SK-N-SH (cell line): Measurements from ENCODE around the gene FCER2. TPM values are rescaled to one million over a fixed set of nuclear protein-coding genes. Genes with fewer than 3 reads are reported as not detected.

ENCODE experiments used
- CTCF ChIA-PET: fragments of 300-600, 350-600 bp; formaldehyde crosslinking; extraction: SDS; loops from one replicate; lab custom pipeline; 2021; lab: Yijun Ruan, JAX
- POLR2A ChIA-PET: fragments of 350-600 bp; sonication (Branson Sonifier 250); formaldehyde crosslinking; extraction: SDS; loops from one replicate; lab custom pipeline; 2020; ENCODE audit warnings: antibody characterized with exemption, inconsistent platforms; lab: Yijun Ruan, JAX
- DNase-seq: peaks from one replicate; pipeline ENCODE4 v3.0.0; 2012
- H2AFZ ChIP-seq: fragments of 200-600 bp; sonication (generic); 2 replicates; pipeline ENCODE4 v1.8.1; 2016; ENCODE audit warnings: antibody characterized with exemption, mild to moderate bottlenecking, low read depth
- H3F3A ChIP-seq: fragments of 200-600 bp; sonication (generic); replicated peaks from 2 replicates; pipeline ENCODE3; 2016; ENCODE audit warnings: antibody characterized with exemption, mild to moderate bottlenecking; ENCODE audit not compliant: insufficient read depth
- H3K27ac ChIP-seq, 2 experiments: fragments of 200-500 bp in 1 of 2; fragments of 200-600 bp in 1 of 2; sonication (Bioruptor generic) in 1 of 2; sonication (generic), shearing (Covaris generic) in 1 of 2; 2 replicates each; pipeline versions ENCODE4 v1.5.1 to v1.6.1; 2014 to 2016; ENCODE audit warnings: low read depth in 2 of 2, inconsistent platforms in 1 of 2, low read length in 1 of 2, mild to moderate bottlenecking in 1 of 2, mixed read lengths in 1 of 2
- H3K27me3 ChIP-seq: fragments of 200-600 bp; sonication (generic), shearing (Covaris generic); 2 replicates; pipeline ENCODE4 v1.6.1; 2016; ENCODE audit warnings: mixed run types; ENCODE audit not compliant: insufficient read depth
- H3K36me3 ChIP-seq, 2 experiments: fragments of 200-500 bp in 1 of 2; fragments of 200-600 bp in 1 of 2; sonication (Bioruptor generic) in 1 of 2; sonication (generic) in 1 of 2; replicated peaks in 1 of 2; 2 replicates each; pipeline versions ENCODE3 to v1.5.1; 2014 to 2016; ENCODE audit warnings: low read length in 1 of 2, mild to moderate bottlenecking in 1 of 2; ENCODE audit not compliant: insufficient read depth in 2 of 2, control insufficient read depth in 1 of 2
- H3K4me1 ChIP-seq, 2 experiments: fragments of 200-500 bp in 1 of 2; fragments of 200-600 bp in 1 of 2; sonication (Bioruptor generic) in 1 of 2; sonication (generic), shearing (Covaris generic) in 1 of 2; 2 replicates each; pipeline versions ENCODE4 v1.5.1 to v1.6.1; 2014 to 2016; ENCODE audit warnings: low read depth in 1 of 2, low read length in 1 of 2, mixed run types in 1 of 2; ENCODE audit not compliant: insufficient read depth in 2 of 2, control insufficient read depth in 1 of 2
- H3K4me2 ChIP-seq: fragments of 200-600 bp; sonication (generic), shearing (Covaris generic); 2 replicates; pipeline ENCODE4 v1.6.1; 2017; ENCODE audit warnings: mixed run types
- H3K4me3 ChIP-seq, 2 experiments: fragments of 200-500 bp in 1 of 2; fragments of 200-600 bp in 1 of 2; sonication (Bioruptor generic) in 1 of 2; sonication (generic), shearing (Covaris generic) in 1 of 2; 2 replicates each; pipeline versions ENCODE4 v1.5.1 to v1.8.1; 2014 to 2016; ENCODE audit warnings: low read depth in 2 of 2, inconsistent platforms in 1 of 2, low read length in 1 of 2, mild to moderate bottlenecking in 1 of 2, mixed read lengths in 1 of 2, moderate library complexity in 1 of 2
- H3K79me2 ChIP-seq: fragments of 200-600 bp; sonication (generic); 2 replicates; pipeline ENCODE4 v1.8.1; 2017; ENCODE audit warnings: mild to moderate bottlenecking; ENCODE audit not compliant: insufficient read depth
- H3K9ac ChIP-seq: fragments of 200-600 bp; sonication (generic); 2 replicates; pipeline ENCODE4 v1.6.1; 2017; ENCODE audit warnings: mixed run types
- H3K9me2 ChIP-seq: fragments of 200-600 bp; sonication (generic); 2 replicates; pipeline ENCODE4 v1.6.1; 2017; ENCODE audit warnings: mixed run types
- H3K9me3 ChIP-seq: fragments of 200-600 bp; sonication (generic); 2 replicates; pipeline ENCODE4 v1.6.1; 2017; ENCODE audit warnings: mixed run types, mild to moderate bottlenecking, moderate library complexity
- H4K20me1 ChIP-seq: fragments of 200-600 bp; sonication (generic); 2 replicates; pipeline ENCODE4 v1.6.1; 2017; ENCODE audit warnings: mild to moderate bottlenecking, mixed run types; ENCODE audit not compliant: insufficient read depth
- EP300 ChIP-seq, 2 experiments: IDR thresholded peaks; 2 replicates each; pipeline versions ENCODE4 v1.4.0 to v1.6.1; 2012; ENCODE audit warnings: borderline replicate concordance in 1 of 2, low read depth in 1 of 2, low read length in 1 of 2
- FOXJ3 ChIP-seq: sonication (generic); formaldehyde crosslinking; IDR thresholded peaks from 2 replicates; pipeline ENCODE4 v1.5.1; 2020; ENCODE audit warnings: mild to moderate bottlenecking, missing genetic modification reagents
- FOXM1 ChIP-seq: IDR thresholded peaks from 2 replicates; pipeline ENCODE4 v1.4.0; 2012; ENCODE audit warnings: low read depth, mild to moderate bottlenecking
- GABPA ChIP-seq: IDR thresholded peaks from 2 replicates; pipeline ENCODE4 v1.4.0; 2012; ENCODE audit warnings: low read depth, mild to moderate bottlenecking
- GATA2 ChIP-seq: sonication (generic); formaldehyde crosslinking; IDR thresholded peaks from 2 replicates; pipeline ENCODE4 v1.5.0; 2020; ENCODE audit warnings: mild to moderate bottlenecking, missing genetic modification reagents
- JUND ChIP-seq: IDR thresholded peaks from 2 replicates; pipeline ENCODE4 v1.4.0; 2012
- MEF2A ChIP-seq: IDR thresholded peaks from 2 replicates; pipeline ENCODE4 v1.4.0; 2012; ENCODE audit warnings: low read depth, borderline replicate concordance
- MXI1 ChIP-seq: IDR thresholded peaks from 2 replicates; pipeline ENCODE4 v1.6.1; 2012; ENCODE audit warnings: mild to moderate bottlenecking, low read depth, low read length, improper control_type of control experiment
- NFIC ChIP-seq: IDR thresholded peaks from 2 replicates; pipeline ENCODE4 v1.4.0; 2012; ENCODE audit warnings: borderline replicate concordance
- NRF1 ChIP-seq: IDR thresholded peaks from 2 replicates; pipeline ENCODE4 v1.6.1; 2012; ENCODE audit warnings: low read depth, mild to moderate bottlenecking, low read length
- RAD21 ChIP-seq: IDR thresholded peaks from 2 replicates; pipeline ENCODE4 v1.6.1; 2012; ENCODE audit warnings: mild to moderate bottlenecking, low read length
- RCOR1 ChIP-seq: fragments of 150-350 bp; IDR thresholded peaks from 2 replicates; pipeline ENCODE4 v1.6.1; 2017; ENCODE audit warnings: antibody characterized with exemption, low read length
- RFX5 ChIP-seq: IDR thresholded peaks from 2 replicates; pipeline ENCODE4 v1.6.1; 2012; ENCODE audit warnings: mild to moderate bottlenecking, improper control_type of control experiment, low read length
- RXRA ChIP-seq: IDR thresholded peaks from 2 replicates; pipeline ENCODE4 v1.4.0; 2012; ENCODE audit warnings: low read depth, mild to moderate bottlenecking, borderline replicate concordance
- SIN3A ChIP-seq: IDR thresholded peaks from 2 replicates; pipeline ENCODE4 v1.6.1; 2012; ENCODE audit warnings: low read depth, mild to moderate bottlenecking, low read length, moderate library complexity, borderline replicate concordance
- TAF1 ChIP-seq: IDR thresholded peaks from 2 replicates; pipeline ENCODE4 v1.6.1; 2012; ENCODE audit warnings: low read depth, mild to moderate bottlenecking, low read length, moderate library complexity, borderline replicate concordance
- TEAD4 ChIP-seq: IDR thresholded peaks from 2 replicates; pipeline ENCODE4 v1.4.0; 2012; ENCODE audit warnings: mild to moderate bottlenecking, borderline replicate concordance; ENCODE audit not compliant: insufficient read depth
- WGBS: methylation state at CpG from one replicate; pipeline ENCODE4 v1.1.6; 2017; ENCODE audit warnings: low lambda C conversion rate; 5-methylcytosine and 5-hydroxymethylcytosine counted together
- polyA plus RNA-seq, 3 experiments: library from polyadenylated mRNA; depleted of rRNA; stranded (reverse); fragments of >200 nt; gene quantifications; 2 replicates each; pipeline ENCODE4 v1.2.3, GENCODE V29; 2012
- TF ChIP-seq, protein P1 (sequence below): fragments of 150-350 bp; IDR thresholded peaks from 2 replicates; pipeline ENCODE4 v1.6.1; 2016; ENCODE audit warnings: mild to moderate bottlenecking, low read depth, low read length
- TF ChIP-seq, protein P2 (sequence below): IDR thresholded peaks from 2 replicates; pipeline ENCODE4 v1.4.0; 2012; ENCODE audit warnings: low read depth, borderline replicate concordance
- TF ChIP-seq, protein P3 (sequence below): IDR thresholded peaks from 2 replicates; pipeline ENCODE4 v1.4.0; 2012; ENCODE audit warnings: low read depth, borderline replicate concordance

Gene FCER2
- polyA plus RNA-seq, 1 of the 3 experiments (the other 2 are of a cell fraction), result not detected

DNA sequence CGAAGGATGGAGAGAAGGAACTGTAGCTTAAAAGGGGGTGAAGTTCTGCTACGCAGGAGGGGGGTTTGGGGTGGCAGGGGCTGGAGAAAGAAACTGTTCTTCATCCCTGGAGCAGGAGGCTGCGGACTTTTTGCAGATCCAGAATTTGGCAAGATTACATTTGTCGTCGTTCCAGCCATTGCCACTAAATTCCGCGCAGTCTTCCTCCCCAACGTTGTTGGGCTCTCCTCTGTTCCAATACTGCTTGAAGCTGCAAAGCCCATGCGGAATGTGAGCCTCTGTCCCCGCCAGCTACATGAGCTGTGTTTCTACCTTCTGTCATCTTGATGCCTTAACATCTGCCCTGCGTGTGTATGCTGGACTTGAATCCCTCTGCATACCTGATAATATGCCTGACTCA is 41.1 kb upstream of the FCER2 start:
- CTCF ChIA-PET, result interaction anchor here (1.1 kb wide), 1 partner anchor 8 kb away, joined by 3 read pairs; no protein-coding TSS in a partner anchor
- no peaks in the 10 kb centered on the region for H3K36me3 ChIP-seq

GRCh38 chr19:7742575-7742974 is 40.6 kb upstream of the FCER2 start:
- H3K9me3 ChIP-seq, result no peaks in the 10 kb centered on the region
- H3K4me1 ChIP-seq, result no peaks in the 10 kb centered on the region
- no peaks in the 10 kb centered on the region for H3F3A ChIP-seq
- 3% methylated on average over 2 of the region's 2 CpGs for WGBS
- H3K27me3 ChIP-seq, result peaks cover 54% of the 10 kb centered on the region
- no peaks in the 10 kb centered on the region for H3K36me3 ChIP-seq
- no peak overlapping the region for H3K27ac ChIP-seq
- DNase-seq, result no peak
- CTCF ChIA-PET, result interaction anchor here (1.1 to 2.1 kb wide), 2 partner anchors 9 to 388 kb away, joined by 3 to 5 read pairs; no protein-coding TSS in a partner anchor
- POLR2A ChIA-PET, result no interaction called here
- H2AFZ ChIP-seq, result no peak overlapping the region
- H3K4me2 ChIP-seq, result no peak overlapping the region
- H3K4me3 ChIP-seq, result no peak overlapping the region
- H3K9ac ChIP-seq, result no peak overlapping the region
- TF ChIP-seq NRF1, result no peak
- TF ChIP-seq RCOR1, result no peak
- TF ChIP-seq, protein P1, sequence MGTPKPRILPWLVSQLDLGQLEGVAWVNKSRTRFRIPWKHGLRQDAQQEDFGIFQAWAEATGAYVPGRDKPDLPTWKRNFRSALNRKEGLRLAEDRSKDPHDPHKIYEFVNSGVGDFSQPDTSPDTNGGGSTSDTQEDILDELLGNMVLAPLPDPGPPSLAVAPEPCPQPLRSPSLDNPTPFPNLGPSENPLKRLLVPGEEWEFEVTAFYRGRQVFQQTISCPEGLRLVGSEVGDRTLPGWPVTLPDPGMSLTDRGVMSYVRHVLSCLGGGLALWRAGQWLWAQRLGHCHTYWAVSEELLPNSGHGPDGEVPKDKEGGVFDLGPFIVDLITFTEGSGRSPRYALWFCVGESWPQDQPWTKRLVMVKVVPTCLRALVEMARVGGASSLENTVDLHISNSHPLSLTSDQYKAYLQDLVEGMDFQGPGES, result no peak
- TF ChIP-seq FOXJ3, result no peak
- TF ChIP-seq RXRA, result no peak
- no peak for TF ChIP-seq NFIC
- TF ChIP-seq SIN3A, result no peak
- no peak for TF ChIP-seq EP300 (IDR thresholded peaks at IDR 0.05; ENCODE audit: borderline replicate concordance in 1 of 2, low read depth in 1 of 2, low read length in 1 of 2)
- no peak for TF ChIP-seq JUND
- TF ChIP-seq, protein P2, sequence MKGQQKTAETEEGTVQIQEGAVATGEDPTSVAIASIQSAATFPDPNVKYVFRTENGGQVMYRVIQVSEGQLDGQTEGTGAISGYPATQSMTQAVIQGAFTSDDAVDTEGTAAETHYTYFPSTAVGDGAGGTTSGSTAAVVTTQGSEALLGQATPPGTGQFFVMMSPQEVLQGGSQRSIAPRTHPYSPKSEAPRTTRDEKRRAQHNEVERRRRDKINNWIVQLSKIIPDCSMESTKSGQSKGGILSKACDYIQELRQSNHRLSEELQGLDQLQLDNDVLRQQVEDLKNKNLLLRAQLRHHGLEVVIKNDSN, result no peak
- no peak for TF ChIP-seq MXI1
- TF ChIP-seq TAF1, result no peak
- TF ChIP-seq, protein P3, sequence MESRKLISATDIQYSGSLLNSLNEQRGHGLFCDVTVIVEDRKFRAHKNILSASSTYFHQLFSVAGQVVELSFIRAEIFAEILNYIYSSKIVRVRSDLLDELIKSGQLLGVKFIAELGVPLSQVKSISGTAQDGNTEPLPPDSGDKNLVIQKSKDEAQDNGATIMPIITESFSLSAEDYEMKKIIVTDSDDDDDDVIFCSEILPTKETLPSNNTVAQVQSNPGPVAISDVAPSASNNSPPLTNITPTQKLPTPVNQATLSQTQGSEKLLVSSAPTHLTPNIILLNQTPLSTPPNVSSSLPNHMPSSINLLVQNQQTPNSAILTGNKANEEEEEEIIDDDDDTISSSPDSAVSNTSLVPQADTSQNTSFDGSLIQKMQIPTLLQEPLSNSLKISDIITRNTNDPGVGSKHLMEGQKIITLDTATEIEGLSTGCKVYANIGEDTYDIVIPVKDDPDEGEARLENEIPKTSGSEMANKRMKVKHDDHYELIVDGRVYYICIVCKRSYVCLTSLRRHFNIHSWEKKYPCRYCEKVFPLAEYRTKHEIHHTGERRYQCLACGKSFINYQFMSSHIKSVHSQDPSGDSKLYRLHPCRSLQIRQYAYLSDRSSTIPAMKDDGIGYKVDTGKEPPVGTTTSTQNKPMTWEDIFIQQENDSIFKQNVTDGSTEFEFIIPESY, result no peak
- no peak for TF ChIP-seq GATA2 (CRISPR knock-in tag)
- no peak for TF ChIP-seq TEAD4
- TF ChIP-seq RFX5, result no peak
- no peak for TF ChIP-seq RAD21
- TF ChIP-seq MEF2A, result no peak
- TF ChIP-seq FOXM1, result no peak
- no peak for TF ChIP-seq GABPA
- H4K20me1 ChIP-seq, result no peaks in the 10 kb centered on the region
- H3K9me2 ChIP-seq, result no peaks in the 10 kb centered on the region
- H3K79me2 ChIP-seq, result no peaks in the 10 kb centered on the region

More for the DNA sequence above, 41.1 kb upstream of the FCER2 start:
- Histone ChIP-seq H3K4me1 (no peaks in the 10 kb centered on the region), H4K20me1 (no peaks in the 10 kb centered on the region), H3K9ac (no peak overlapping the region), H3K27ac (no peak overlapping the region), H3K4me2 (no peak overlapping the region), H2AFZ (no peak overlapping the region), H3K27me3 (peaks cover 50% of the 10 kb centered on the region)
- no peak for DNase-seq
- POLR2A ChIA-PET, result no interaction called here
- no peak for TF ChIP-seq TAF1
- TF ChIP-seq, all 33 proteins: peak for 0
- no peaks in the 10 kb centered on the region for H3K9me3 ChIP-seq
- H3K9me2 ChIP-seq, result no peaks in the 10 kb centered on the region
- H3K79me2 ChIP-seq, result no peaks in the 10 kb centered on the region
- H3F3A ChIP-seq, result no peaks in the 10 kb centered on the region
- WGBS, result 8% methylated on average over 8 of the region's 11 CpGs
- H3K4me3 ChIP-seq, result no peak overlapping the region
